ENCODE data around the gene NSUN6. TPM values are rescaled to one million over a fixed set of nuclear protein-coding genes. Genes with fewer than 3 reads are reported as not detected.

The NSUN6 gene
- total RNA-seq, 4 donors from 2014 or later, result 8.6 to 69.3 (median 15.4) TPM

GRCh38 chr10:18653112-18653511 lies 1.7 kb upstream of the NSUN6 start:
- no peaks in the 10 kb centered on the region for H3K9me3 ChIP-seq
- in situ Hi-C loops (cut with MboI; ENCODE audit: low pct_ligation_motif_present in 1 of 4, low pct_unique_long_range_greater_than_20kb in 1 of 4, low sequenced_read_pairs in 3 of 4), result no loop called here
- no peaks in the 10 kb centered on the region for H3K36me3 ChIP-seq
- TF ChIP-seq EP300 (IDR thresholded peaks at IDR 0.05; ENCODE audit: low read depth) (no peak), POLR2AphosphoS5 (IDR thresholded peaks at IDR 0.05) (no peak), CTCF (IDR thresholded peaks at IDR 0.05) (no peak), POLR2A (IDR thresholded peaks at IDR 0.05) (no peak)
- WGBS, 2 donors (ENCODE audit: low coverage in 1 of 2), result 83 to 95% methylated on average over 2 to 3 of the region's 3 CpGs
- peaks cover 7 to 35% (median 14%) of the 10 kb centered on the region in 4 donors for H3K4me1 ChIP-seq
- DNase-seq, result no peak
- intact Hi-C loops (cut with DNase I; ENCODE audit: low total_unique reads), result no loop called here
- H3K27me3 ChIP-seq, result no peaks in the 10 kb centered on the region
- no peak overlapping the region for H3K4me3 ChIP-seq
- H3K27ac ChIP-seq, result no peak overlapping the region

- intact Hi-C loops (cut with DNase I; ENCODE audit: low total_unique reads), result loop anchor here (2.0 kb wide), 1 partner anchor 36 kb away; no protein-coding TSS in a partner anchor
- no peak for TF ChIP-seq EP300 (IDR thresholded peaks at IDR 0.05; ENCODE audit: low read depth)
- Histone ChIP-seq H3K27ac (peak overlapping the region in 1 of 4 donors; percentile 87), H3K9me3 (no peaks in the 10 kb centered on the region), H3K4me1 (peaks cover 7 to 28% (median 14%) of the 10 kb centered on the region in 4 donors), H3K27me3 (no peaks in the 10 kb centered on the region), H3K4me3 (peak overlapping the region in 3 of 4 donors; percentile 57 to 81 (median 68)), H3K36me3 (no peaks in the 10 kb centered on the region)
- no peak for DNase-seq
- WGBS, 2 donors (ENCODE audit: low coverage in 1 of 2), result 3 to 4% methylated on average over 6 of the region's 6 CpGs
- in situ Hi-C loops (cut with MboI; ENCODE audit: low pct_ligation_motif_present in 1 of 4, low pct_unique_long_range_greater_than_20kb in 1 of 4, low sequenced_read_pairs in 3 of 4), result no loop called here
Measured at GRCh38 chr10:18650404-18650997, 886 bp downstream of the NSUN6 start.

GRCh38 chr10:18649364-18649959 lies 1.9 kb downstream of the NSUN6 start:
- Histone ChIP-seq H3K4me1 (peaks cover 7 to 28% (median 14%) of the 10 kb centered on the region in 4 donors), H3K27ac (no peak overlapping the region), H3K36me3 (no peaks in the 10 kb centered on the region), H3K27me3 (no peaks in the 10 kb centered on the region), H3K9me3 (no peaks in the 10 kb centered on the region), H3K4me3 (no peak overlapping the region)
- intact Hi-C loops (cut with DNase I; ENCODE audit: low total_unique reads) (no loop called here), in situ Hi-C loops (cut with MboI; ENCODE audit: low pct_ligation_motif_present in 1 of 4, low pct_unique_long_range_greater_than_20kb in 1 of 4, low sequenced_read_pairs in 3 of 4) (no loop called here)
- no peak for TF ChIP-seq EP300 (IDR thresholded peaks at IDR 0.05; ENCODE audit: low read depth)
- TF ChIP-seq CTCF (IDR thresholded peaks at IDR 0.05), result no peak
- no peak for TF ChIP-seq POLR2A (IDR thresholded peaks at IDR 0.05)
- no peak for TF ChIP-seq POLR2AphosphoS5 (IDR thresholded peaks at IDR 0.05)
- no peak for DNase-seq
- WGBS, 2 donors (ENCODE audit: low coverage in 1 of 2), result 62 to 71% methylated on average over 7 of the region's 7 CpGs

DNA sequence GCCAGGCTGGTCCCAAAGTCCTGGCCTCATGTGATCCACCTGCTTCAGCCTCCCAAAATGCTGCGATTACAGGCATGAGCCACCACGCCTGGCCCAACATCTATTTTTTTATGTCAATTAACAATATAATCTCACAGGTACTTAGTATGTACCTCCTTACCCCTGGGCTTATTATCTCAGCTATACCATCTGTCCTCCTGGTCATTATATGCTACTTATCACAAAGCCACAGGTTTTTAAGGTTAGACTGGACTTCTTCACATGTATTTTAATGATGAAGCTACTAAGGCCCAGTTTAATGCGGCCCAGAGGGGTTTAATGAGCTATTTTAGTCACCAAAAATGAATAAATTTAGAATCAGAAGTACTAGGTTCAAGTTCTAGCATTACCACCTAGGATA lies 3.4 kb downstream of the NSUN6 start:
- no peak for DNase-seq
- Histone ChIP-seq H3K36me3 (no peaks in the 10 kb centered on the region), H3K4me3 (no peak overlapping the region), H3K27ac (no peak overlapping the region), H3K4me1 (peaks cover 7 to 28% (median 14%) of the 10 kb centered on the region in 4 donors), H3K9me3 (no peaks in the 10 kb centered on the region), H3K27me3 (no peaks in the 10 kb centered on the region)
- no peak for TF ChIP-seq POLR2A (IDR thresholded peaks at IDR 0.05)
- no peak for TF ChIP-seq POLR2AphosphoS5 (IDR thresholded peaks at IDR 0.05)
- no peak for TF ChIP-seq CTCF (IDR thresholded peaks at IDR 0.05)
- no peak for TF ChIP-seq EP300 (IDR thresholded peaks at IDR 0.05; ENCODE audit: low read depth)
- 97 to 100% methylated on average over 2 to 3 of the region's 3 CpGs for WGBS, 2 donors (ENCODE audit: low coverage in 1 of 2)
- intact Hi-C loops (cut with DNase I; ENCODE audit: low total_unique reads) (no loop called here), in situ Hi-C loops (cut with MboI; ENCODE audit: low pct_ligation_motif_present in 1 of 4, low pct_unique_long_range_greater_than_20kb in 1 of 4, low sequenced_read_pairs in 3 of 4) (no loop called here)

Data from transverse colon (tissue), 4 donors.